Activated CD8-positive, alpha-beta T cell treated with anti-CD3 and anti-CD28 coated beads, Interleukin-2, amount 10 ng/mL, durations not matched to agents 7 days and 5 days (primary cell): Measurements from ENCODE around the gene ULK4. TPM values are rescaled to one million over a fixed set of nuclear protein-coding genes. Genes with fewer than 3 reads are reported as not detected.

ENCODE experiments used
- ATAC-seq: fragments of 150-1000 bp; cut with Tn5 transposase; one replicate; pipeline ENCODE4 v1.10.0; 2021; ENCODE audit warnings: moderate library complexity
- CTCF ChIA-PET: fragments of 350-600 bp; sonication (Branson Sonifier 250); formaldehyde crosslinking; loops from one replicate; lab custom pipeline; 2021; ENCODE audit warnings: antibody characterized with exemption; lab: Charles Lee
- POLR2A ChIA-PET: fragments of 350-600 bp; sonication (Branson Sonifier 250); formaldehyde crosslinking; loops from one replicate; lab custom pipeline; 2021; ENCODE audit warnings: antibody characterized with exemption; lab: Charles Lee
- DNase-seq: peaks from one replicate; pipeline ENCODE4 v3.0.0-alpha.2; 2020
- H3K27ac Mint-ChIP-seq: one replicate; pipeline ENCODE4 v1.8.0; 2021; ENCODE audit warnings: mild to moderate bottlenecking, mixed read lengths
- H3K27me3 Mint-ChIP-seq: one replicate; pipeline ENCODE4 v1.8.0; 2021; ENCODE audit warnings: low read depth, mixed read lengths
- H3K36me3 Mint-ChIP-seq: one replicate; pipeline ENCODE4 v1.8.0; 2021; ENCODE audit warnings: low read depth, mixed read lengths
- H3K4me1 Mint-ChIP-seq: one replicate; pipeline ENCODE4 v1.8.0; 2021; ENCODE audit warnings: low read depth, mixed read lengths
- H3K4me3 Mint-ChIP-seq: one replicate; pipeline ENCODE4 v1.8.0; 2021; ENCODE audit warnings: mild to moderate bottlenecking, mixed read lengths
- H3K9me3 Mint-ChIP-seq: one replicate; pipeline ENCODE4 v1.8.0; 2022; ENCODE audit warnings: mixed read lengths; ENCODE audit not compliant: insufficient read depth
- total RNA-seq, 2 experiments: library from RNA; stranded (reverse); gene quantifications; one replicate each; pipeline ENCODE4 v1.2.3, GENCODE V29; 2021

The ULK4 gene
- total RNA-seq, 2 experiments from 2014 or later, result 10.5 to 12.3 TPM

DNA sequence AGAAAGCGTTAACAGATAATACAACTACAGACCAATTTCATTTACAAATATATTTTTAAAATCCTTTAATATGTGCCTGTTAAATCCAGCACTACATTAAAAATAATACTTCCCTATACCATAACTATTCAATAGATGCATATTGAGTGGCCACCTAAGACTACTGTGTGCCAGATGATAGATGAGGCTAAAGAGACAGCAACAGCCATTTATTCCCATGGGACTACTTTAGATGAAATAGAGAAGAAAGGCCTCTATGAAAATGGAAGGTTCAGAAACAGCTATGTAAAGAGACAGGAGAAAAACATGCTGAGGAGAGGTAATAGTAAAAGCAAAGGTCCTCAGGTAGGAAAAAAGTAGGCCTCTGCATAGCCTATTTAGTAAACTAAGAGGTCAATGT lies 358.1 kb downstream of the ULK4 start:
- Mint-ChIP-seq H3K27ac (no peak overlapping the region), H3K36me3 (no peaks in the 10 kb centered on the region), H3K4me3 (no peak overlapping the region), H3K4me1 (peaks cover 2% of the 10 kb centered on the region), H3K9me3 (no peaks in the 10 kb centered on the region), H3K27me3 (peaks cover 2% of the 10 kb centered on the region)
- CTCF ChIA-PET, result no interaction called here
- DNase-seq (no peak), ATAC-seq (no peak)
- POLR2A ChIA-PET, result no interaction called here

DNA sequence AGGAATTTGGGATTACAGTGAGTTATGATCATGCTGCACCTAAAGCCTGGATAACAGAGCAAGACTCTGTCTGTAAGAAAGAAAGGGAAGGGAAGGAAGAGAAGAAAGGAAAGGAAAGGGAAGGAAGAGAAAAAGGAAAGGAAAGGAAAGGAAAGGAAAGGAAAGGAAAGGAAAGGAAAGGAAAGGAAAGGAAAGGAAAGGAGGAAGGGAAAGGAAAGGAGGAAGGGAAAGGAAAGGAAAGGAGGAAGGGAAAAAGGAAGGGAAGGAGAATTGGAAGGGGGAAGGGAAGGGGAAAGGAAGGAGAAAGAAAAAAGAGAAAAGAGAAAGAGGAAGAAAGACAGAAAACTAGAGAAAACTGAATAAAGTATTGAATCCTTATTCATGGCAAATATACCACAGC lies 359.8 kb downstream of the ULK4 start:
- H3K27me3 Mint-ChIP-seq, result no peaks in the 10 kb centered on the region
- ChIA-PET POLR2A (no interaction called here), CTCF (no interaction called here)
- peaks cover 2% of the 10 kb centered on the region for H3K4me1 Mint-ChIP-seq
- H3K9me3 Mint-ChIP-seq, result no peaks in the 10 kb centered on the region
- H3K36me3 Mint-ChIP-seq, result no peaks in the 10 kb centered on the region
- DNase-seq (no peak), ATAC-seq (no peak)
- H3K4me3 Mint-ChIP-seq, result no peak overlapping the region
- H3K27ac Mint-ChIP-seq, result no peak overlapping the region

DNA sequence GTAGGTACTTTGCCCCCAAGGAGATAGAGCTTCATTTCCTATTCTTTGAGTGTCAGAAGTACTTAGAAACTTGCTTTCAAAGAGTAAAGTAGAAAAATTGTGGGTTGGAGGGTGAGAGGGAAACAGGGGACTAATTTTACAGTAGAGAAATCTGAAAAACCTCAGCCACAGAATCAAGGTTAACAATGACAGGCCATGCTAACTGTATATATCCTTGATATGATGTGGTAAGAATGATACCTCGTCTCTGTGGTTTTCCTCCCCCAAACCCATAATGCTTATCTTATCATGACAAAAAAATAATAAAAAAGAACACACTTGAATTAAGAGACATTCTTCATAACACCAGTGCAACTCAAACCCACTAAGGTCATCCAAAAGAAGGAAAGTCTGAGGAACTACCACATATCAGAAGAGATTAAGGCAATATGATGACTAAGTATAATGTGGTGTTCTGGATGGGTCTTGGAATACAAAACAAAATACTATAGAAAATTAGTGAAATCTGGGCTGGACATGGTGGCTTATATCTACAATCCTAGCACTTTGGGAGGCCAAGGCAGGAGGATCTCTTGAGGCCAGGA lies 360.4 kb downstream of the ULK4 start:
- ATAC-seq (no peak), DNase-seq (no peak)
- no peaks in the 10 kb centered on the region for H3K36me3 Mint-ChIP-seq
- H3K27ac Mint-ChIP-seq, result no peak overlapping the region
- CTCF ChIA-PET, result no interaction called here
- no peaks in the 10 kb centered on the region for H3K9me3 Mint-ChIP-seq
- POLR2A ChIA-PET, result no interaction called here
- H3K4me1 Mint-ChIP-seq, result peaks cover 2% of the 10 kb centered on the region
- no peaks in the 10 kb centered on the region for H3K27me3 Mint-ChIP-seq
- H3K4me3 Mint-ChIP-seq, result no peak overlapping the region

DNA sequence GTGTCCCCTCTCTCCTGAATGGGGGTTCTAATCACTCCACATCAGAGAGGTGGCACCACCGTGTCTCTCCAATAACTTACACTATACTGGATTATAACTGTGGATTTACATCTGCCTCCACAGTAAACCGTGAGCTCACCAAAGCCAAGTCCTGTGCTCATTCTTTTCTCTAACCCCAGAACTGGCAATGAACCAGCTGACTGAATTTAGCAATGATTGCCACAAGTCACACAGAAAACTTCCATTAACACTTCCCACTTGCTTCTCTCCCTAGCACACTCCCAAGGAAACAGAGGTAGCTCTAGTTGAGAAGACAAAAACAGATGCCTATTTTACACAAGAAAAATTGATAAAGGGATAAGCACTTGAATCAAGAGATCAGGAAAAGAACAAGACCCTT lies 361.3 kb downstream of the ULK4 start:
- Mint-ChIP-seq H3K27ac (no peak overlapping the region), H3K4me1 (peaks cover 2% of the 10 kb centered on the region), H3K36me3 (no peaks in the 10 kb centered on the region), H3K9me3 (no peaks in the 10 kb centered on the region), H3K4me3 (no peak overlapping the region), H3K27me3 (no peaks in the 10 kb centered on the region)
- DNase-seq, result no peak
- CTCF ChIA-PET, result no interaction called here
- no peak for ATAC-seq
- POLR2A ChIA-PET, result no interaction called here

DNA sequence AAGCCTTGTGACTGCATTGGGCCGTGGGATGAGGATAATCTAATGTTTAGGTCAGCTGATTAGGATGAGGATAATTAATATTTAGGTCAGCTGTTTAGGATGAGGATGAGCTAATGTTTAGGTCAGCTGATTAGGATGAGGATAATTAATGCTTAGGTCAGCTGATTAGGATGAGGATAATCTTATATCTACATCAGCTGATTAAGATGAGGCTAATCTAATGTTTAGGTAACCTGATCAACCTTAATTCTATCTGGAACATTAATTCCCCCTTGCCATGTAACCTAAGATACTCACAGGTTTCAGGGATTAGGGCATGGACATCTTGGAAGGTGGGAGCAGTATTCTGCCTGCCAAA lies 362.8 kb downstream of the ULK4 start:
- ChIA-PET CTCF (interaction anchor here (1.1 kb wide), 1 partner anchor 16 kb away, joined by 3 read pairs; no protein-coding TSS in a partner anchor), POLR2A (no interaction called here)
- Mint-ChIP-seq H3K9me3 (no peaks in the 10 kb centered on the region), H3K4me1 (peaks cover 2% of the 10 kb centered on the region), H3K27me3 (no peaks in the 10 kb centered on the region), H3K4me3 (no peak overlapping the region), H3K36me3 (no peaks in the 10 kb centered on the region), H3K27ac (no peak overlapping the region)
- DNase-seq, result no peak
- ATAC-seq, result no peak

DNA sequence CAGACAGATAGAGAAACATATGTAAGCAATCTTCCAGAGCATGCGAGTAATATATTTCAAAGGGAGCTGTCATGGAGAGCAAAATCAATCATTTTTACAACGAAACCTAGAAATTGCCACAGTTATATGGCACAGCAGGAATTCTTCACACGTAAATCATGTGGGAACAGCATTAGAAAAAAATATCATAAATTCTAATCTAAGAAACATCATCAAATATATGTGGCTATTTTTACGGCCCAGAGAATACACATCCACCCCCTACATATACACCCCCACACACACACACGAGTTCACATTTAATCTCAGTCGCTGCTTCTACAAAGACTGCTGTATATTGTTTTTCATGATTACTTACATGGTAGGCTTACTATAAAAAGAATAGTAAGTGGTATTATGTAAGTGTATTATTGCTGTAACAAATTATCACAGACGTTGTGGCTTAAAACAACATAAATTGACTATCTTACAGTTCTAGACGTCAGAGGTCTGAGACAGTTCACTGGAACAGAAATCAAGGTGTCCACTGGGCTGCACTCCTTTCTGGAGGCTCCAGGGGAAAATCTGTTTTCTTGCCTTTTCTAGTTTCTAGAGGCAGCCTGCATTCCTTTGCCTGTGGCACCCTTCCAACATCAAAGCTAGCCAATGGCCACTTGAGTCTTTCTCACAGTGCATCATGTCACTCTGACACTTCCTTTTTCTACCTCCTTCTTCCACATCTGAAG lies 363.3 kb downstream of the ULK4 start:
- no peak overlapping the region for H3K4me3 Mint-ChIP-seq
- H3K27me3 Mint-ChIP-seq, result no peaks in the 10 kb centered on the region
- ATAC-seq, result no peak
- CTCF ChIA-PET, result interaction anchor here (1.1 kb wide), 1 partner anchor 17 kb away, joined by 3 read pairs; no protein-coding TSS in a partner anchor
- POLR2A ChIA-PET, result no interaction called here
- no peak overlapping the region for H3K27ac Mint-ChIP-seq
- no peaks in the 10 kb centered on the region for H3K36me3 Mint-ChIP-seq
- no peak for DNase-seq
- peaks cover 2% of the 10 kb centered on the region for H3K4me1 Mint-ChIP-seq
- no peaks in the 10 kb centered on the region for H3K9me3 Mint-ChIP-seq

DNA sequence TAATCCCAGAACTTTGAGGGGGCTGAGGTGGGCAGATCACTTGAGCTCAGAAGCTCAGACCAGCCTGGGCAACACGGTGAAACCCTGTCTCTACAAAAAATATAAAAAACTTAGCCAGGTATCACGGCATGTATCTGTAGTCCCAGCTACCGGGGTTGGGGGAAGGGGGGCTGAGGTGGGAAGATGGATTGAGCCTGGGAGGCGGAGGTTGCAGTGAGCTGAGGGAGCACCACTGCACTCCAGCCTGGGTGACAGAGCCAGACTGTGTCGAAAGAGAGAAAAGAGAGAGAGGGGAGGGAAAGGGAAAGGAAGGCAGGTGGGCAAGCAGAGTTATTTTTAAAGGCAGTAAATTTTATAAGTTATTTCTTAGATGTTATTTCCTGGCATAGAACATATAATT lies 368.1 kb downstream of the ULK4 start:
- ATAC-seq, result no peak
- Mint-ChIP-seq H3K27me3 (no peaks in the 10 kb centered on the region), H3K4me1 (no peaks in the 10 kb centered on the region), H3K4me3 (no peak overlapping the region), H3K36me3 (no peaks in the 10 kb centered on the region), H3K9me3 (no peaks in the 10 kb centered on the region), H3K27ac (no peak overlapping the region)
- no peak for DNase-seq
- POLR2A ChIA-PET, result no interaction called here
- CTCF ChIA-PET, result no interaction called here

DNA sequence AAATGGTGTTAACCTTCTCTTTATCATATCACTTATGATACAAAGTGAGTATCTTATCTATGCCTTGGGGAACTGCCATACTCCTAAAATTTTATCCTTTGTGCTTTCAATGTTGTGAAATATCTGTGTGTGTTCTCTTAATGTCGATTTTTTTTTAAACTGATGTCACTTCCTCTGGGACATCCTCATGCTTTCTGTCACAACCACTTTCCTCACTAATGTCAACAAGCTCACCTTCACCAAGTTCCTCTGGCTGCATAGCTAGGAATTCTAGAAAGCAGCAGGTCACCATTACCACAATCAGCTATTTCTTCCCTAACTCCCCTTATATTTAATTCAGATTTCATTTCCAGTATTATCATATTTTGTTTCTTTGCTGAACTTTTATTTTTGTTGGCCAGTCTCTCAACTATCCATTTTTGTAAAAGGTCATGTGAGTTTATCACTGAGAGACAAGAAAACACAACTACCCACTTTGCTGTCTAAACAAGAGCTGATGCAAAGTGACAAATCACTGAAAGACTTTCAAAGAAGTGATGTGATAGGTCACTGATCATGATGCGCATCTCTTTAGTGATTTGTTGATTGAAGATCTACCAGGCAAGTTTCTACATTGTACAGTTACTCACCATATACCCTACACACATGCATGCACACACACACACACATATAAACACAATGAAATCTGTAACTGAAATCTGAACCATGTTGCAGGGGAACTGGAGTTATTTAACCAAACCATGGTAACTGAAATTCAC lies 369.0 kb downstream of the ULK4 start:
- DNase-seq, result no peak
- CTCF ChIA-PET, result no interaction called here
- no peaks in the 10 kb centered on the region for H3K27me3 Mint-ChIP-seq
- no peaks in the 10 kb centered on the region for H3K4me1 Mint-ChIP-seq
- ATAC-seq, result no peak
- no peak overlapping the region for H3K27ac Mint-ChIP-seq
- POLR2A ChIA-PET, result no interaction called here
- no peaks in the 10 kb centered on the region for H3K36me3 Mint-ChIP-seq
- no peak overlapping the region for H3K4me3 Mint-ChIP-seq
- no peaks in the 10 kb centered on the region for H3K9me3 Mint-ChIP-seq

DNA sequence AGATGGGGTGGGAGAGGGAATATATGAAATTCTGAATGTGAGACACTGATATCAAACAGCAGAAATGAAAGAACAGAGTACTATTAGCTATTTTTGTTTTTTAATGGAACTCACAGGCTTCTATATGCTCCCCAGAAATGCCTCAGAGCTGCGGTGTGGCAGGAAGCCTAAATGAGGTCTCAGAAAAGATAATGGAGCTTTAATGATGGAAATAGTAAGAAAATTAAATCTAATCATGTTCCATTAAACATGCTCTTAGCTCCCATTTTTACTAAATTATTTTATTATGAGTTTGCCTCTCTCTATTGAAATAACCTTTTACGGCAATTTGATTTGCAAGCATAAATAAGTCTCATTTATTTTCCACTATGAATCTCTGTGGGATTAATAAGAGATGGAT lies 378.9 kb downstream of the ULK4 start:
- H3K27ac Mint-ChIP-seq, result no peak overlapping the region
- DNase-seq, result no peak

DNA sequence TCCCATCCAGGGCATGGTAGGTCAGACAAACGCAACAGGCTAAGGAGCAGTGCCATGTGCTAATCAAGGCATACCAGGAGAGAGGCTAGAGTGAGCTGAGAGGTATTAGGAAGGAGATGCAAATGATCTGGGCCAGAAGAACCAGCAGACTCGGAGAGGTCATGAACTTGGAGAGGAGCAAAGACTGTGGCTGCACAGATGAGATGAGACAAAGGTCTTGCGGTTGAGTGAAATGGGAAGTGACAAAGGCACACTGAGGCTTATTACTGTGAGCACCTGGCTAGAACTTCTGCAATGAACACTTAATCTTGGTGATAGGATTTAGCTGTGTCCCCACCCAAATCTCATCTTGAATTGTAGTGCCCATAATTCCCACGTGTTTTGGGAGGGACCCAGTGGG lies 380.2 kb downstream of the ULK4 start:
- ChIA-PET POLR2A (no interaction called here), CTCF (interaction anchor here (0.6 kb wide), 1 partner anchor 10 kb away, joined by 4 read pairs; no protein-coding TSS in a partner anchor)
- ATAC-seq, result no peak
- DNase-seq, result no peak
- Mint-ChIP-seq H3K27me3 (no peaks in the 10 kb centered on the region), H3K4me3 (no peak overlapping the region), H3K9me3 (no peaks in the 10 kb centered on the region), H3K36me3 (no peaks in the 10 kb centered on the region), H3K27ac (no peak overlapping the region), H3K4me1 (peaks cover 5% of the 10 kb centered on the region)

More for the DNA sequence above, 378.9 kb downstream of the ULK4 start:
- CTCF ChIA-PET, result no interaction called here
- Mint-ChIP-seq H3K27me3 (no peaks in the 10 kb centered on the region), H3K4me3 (no peak overlapping the region), H3K4me1 (peaks cover 5% of the 10 kb centered on the region), H3K9me3 (no peaks in the 10 kb centered on the region), H3K36me3 (no peaks in the 10 kb centered on the region)
- POLR2A ChIA-PET, result no interaction called here
- ATAC-seq, result no peak

DNA sequence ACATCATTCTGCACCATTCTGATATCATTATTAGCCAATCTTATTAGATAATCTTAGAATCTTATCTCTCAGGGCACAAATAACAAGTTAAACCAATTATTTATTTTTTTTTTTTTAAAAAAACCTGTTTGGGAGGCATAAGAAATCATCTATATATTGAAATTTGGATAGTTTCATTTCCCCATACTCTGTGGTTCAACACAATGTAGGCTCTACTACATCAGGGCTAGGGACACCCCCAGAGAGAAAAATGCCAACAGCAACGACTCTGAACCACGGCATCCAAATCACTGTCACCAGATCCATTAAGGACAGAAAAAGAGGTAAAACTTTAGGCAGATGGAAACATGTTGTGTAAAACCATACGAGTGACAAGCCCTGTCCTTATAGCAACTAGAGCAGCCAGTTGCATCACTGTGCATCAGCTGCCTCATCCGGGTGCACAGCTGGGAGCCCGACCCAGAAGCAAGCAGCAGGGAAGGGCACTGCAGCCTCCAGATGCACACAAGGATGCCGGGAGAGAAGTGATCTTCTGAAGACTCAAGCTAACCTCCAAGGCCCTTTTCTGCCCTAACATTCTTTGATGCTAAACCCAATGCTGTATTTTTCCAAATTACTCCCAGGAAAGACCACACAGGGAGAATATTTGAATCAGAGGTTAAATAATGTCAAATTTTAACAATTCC lies 381.5 kb downstream of the ULK4 start:
- H3K27me3 Mint-ChIP-seq, result no peaks in the 10 kb centered on the region
- POLR2A ChIA-PET, result no interaction called here

DNA sequence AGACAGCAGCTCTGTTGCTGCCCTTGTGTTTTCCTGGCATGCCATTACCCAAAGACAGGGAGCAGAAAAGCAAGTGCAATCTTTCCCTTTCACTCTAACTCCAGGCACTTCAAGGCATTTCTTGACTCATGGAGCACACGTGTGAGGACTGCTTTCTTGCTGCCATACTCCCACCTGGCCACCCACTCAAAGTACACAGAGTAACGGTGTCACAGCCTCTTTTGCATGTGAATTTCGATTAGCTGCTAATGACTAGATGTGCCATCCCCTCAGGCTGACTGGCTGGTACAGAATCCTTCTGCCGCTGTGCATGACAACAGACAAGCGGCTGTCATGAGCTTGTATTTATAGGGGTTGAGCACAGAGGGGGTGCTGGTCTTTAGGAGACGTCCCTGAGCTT lies 382.0 kb downstream of the ULK4 start:
- Mint-ChIP-seq H3K27ac (no peak overlapping the region), H3K36me3 (no peaks in the 10 kb centered on the region), H3K27me3 (no peaks in the 10 kb centered on the region)

More for the DNA sequence above, 381.5 kb downstream of the ULK4 start:
- Mint-ChIP-seq H3K36me3 (no peaks in the 10 kb centered on the region), H3K4me1 (no peaks in the 10 kb centered on the region), H3K27ac (no peak overlapping the region), H3K9me3 (no peaks in the 10 kb centered on the region), H3K4me3 (no peak overlapping the region)
- ATAC-seq (no peak), DNase-seq (no peak)
- CTCF ChIA-PET, result no interaction called here

More for the DNA sequence above, 382.0 kb downstream of the ULK4 start:
- no peak for ATAC-seq
- DNase-seq, result no peak
- no peak overlapping the region for H3K4me3 Mint-ChIP-seq
- ChIA-PET CTCF (no interaction called here), POLR2A (interaction anchor here (0.5 to 0.6 kb wide), 2 partner anchors 295 to 862 kb away, joined by 4 to 6 read pairs; no protein-coding TSS in a partner anchor)
- no peaks in the 10 kb centered on the region for H3K4me1 Mint-ChIP-seq
- no peaks in the 10 kb centered on the region for H3K9me3 Mint-ChIP-seq
